ENCODE measurements around the gene EHBP1. TPM values are rescaled to one million over a fixed set of nuclear protein-coding genes. Genes with fewer than 3 reads are reported as not detected.

The EHBP1 gene
- polyA plus RNA-seq, 1 of the 3 experiments (the other 2 are of a cell fraction): 62.7 TPM

- no peak for DNase-seq
- Histone ChIP-seq H3K4me2 (no peak overlapping the region), H3K9me3 (no peaks in the 10 kb centered on the region), H3K9ac (no peak overlapping the region), H3K4me3 (ENCODE audit: low read depth in 2 of 2, low read length in 1 of 2) (no peak overlapping the region), H4K20me1 (ENCODE audit: insufficient read depth) (no peaks in the 10 kb centered on the region; the same call in 1 of the 2 replicates), H3F3A (replicated peaks; ENCODE audit: insufficient read depth) (no peaks in the 10 kb centered on the region), H3K27me3 (ENCODE audit: insufficient read depth) (no peaks in the 10 kb centered on the region), H3K9me2 (no peaks in the 10 kb centered on the region), H3K36me3 (replicated peaks in 1 of 2; ENCODE audit: control insufficient read depth in 1 of 2, insufficient read depth in 2 of 2, low read length in 1 of 2) (peaks cover 8 to 9% of the 10 kb centered on the region in 2 experiments), H3K4me1 (ENCODE audit: control insufficient read depth in 1 of 2, insufficient read depth in 2 of 2, low read depth in 1 of 2, low read length in 1 of 2) (peaks cover 0 to 11% of the 10 kb centered on the region in 2 experiments; a peak in 2 of 4 replicates), H3K79me2 (ENCODE audit: insufficient read depth) (peaks cover 13% of the 10 kb centered on the region), H3K27ac (ENCODE audit: low read depth in 2 of 2, low read length in 1 of 2) (no peak overlapping the region), H2AFZ (ENCODE audit: low read depth) (no peak overlapping the region)
- TF ChIP-seq REST (IDR thresholded peaks at IDR 0.05; ENCODE audit: low read depth, low read length) (no peak), TAF1 (IDR thresholded peaks at IDR 0.05; ENCODE audit: borderline replicate concordance, low read depth, low read length) (no peak), MEF2A (IDR thresholded peaks at IDR 0.05; ENCODE audit: borderline replicate concordance, low read depth) (no peak), MAX (IDR thresholded peaks at IDR 0.05; ENCODE audit: low read depth) (no peak), CTCF (IDR thresholded peaks at IDR 0.05) (no peak), RFX5 (IDR thresholded peaks at IDR 0.05; ENCODE audit: low read length) (no peak), GATA2 (CRISPR knock-in tag; IDR thresholded peaks at IDR 0.05) (no peak), SMC3 (IDR thresholded peaks at IDR 0.05; ENCODE audit: low read depth, low read length) (no peak), MXI1 (IDR thresholded peaks at IDR 0.05; ENCODE audit: low read depth, low read length) (no peak)
- POLR2A ChIA-PET: no interaction called here
- CTCF ChIA-PET: interaction anchor here (1.0 to 1.5 kb wide), 2 partner anchors 9 to 693 kb away, joined by 3 to 7 read pairs; no protein-coding TSS in a partner anchor
Observed at GRCh38 chr2:62795341-62795740, 89.8 kb downstream of the EHBP1 start.

- Histone ChIP-seq H3K9ac (no peak overlapping the region), H2AFZ (ENCODE audit: low read depth) (no peak overlapping the region), H3K79me2 (ENCODE audit: insufficient read depth) (peaks cover 12% of the 10 kb centered on the region; the same call in 1 of the 2 replicates), H3K4me1 (ENCODE audit: control insufficient read depth in 1 of 2, insufficient read depth in 2 of 2, low read depth in 1 of 2, low read length in 1 of 2) (peaks cover 0 to 17% of the 10 kb centered on the region in 2 experiments; a peak in 2 of 4 replicates), H3K4me3 (ENCODE audit: low read depth in 2 of 2, low read length in 1 of 2) (no peak overlapping the region), H4K20me1 (ENCODE audit: insufficient read depth) (no peaks in the 10 kb centered on the region; the same call in 1 of the 2 replicates), H3F3A (replicated peaks; ENCODE audit: insufficient read depth) (no peaks in the 10 kb centered on the region), H3K9me3 (no peaks in the 10 kb centered on the region), H3K4me2 (no peak overlapping the region), H3K36me3 (replicated peaks in 1 of 2; ENCODE audit: control insufficient read depth in 1 of 2, insufficient read depth in 2 of 2, low read length in 1 of 2) (peaks cover 8 to 11% of the 10 kb centered on the region in 2 experiments), H3K27me3 (ENCODE audit: insufficient read depth) (no peaks in the 10 kb centered on the region), H3K9me2 (no peaks in the 10 kb centered on the region), H3K27ac (ENCODE audit: low read depth in 2 of 2, low read length in 1 of 2) (no peak overlapping the region)
- TF ChIP-seq RCOR1 (IDR thresholded peaks at IDR 0.05; ENCODE audit: low read length): no peak
- TF ChIP-seq ZBTB33 (IDR thresholded peaks at IDR 0.05; ENCODE audit: borderline replicate concordance, low read depth): no peak
- no peak for TF ChIP-seq TAF1 (IDR thresholded peaks at IDR 0.05; ENCODE audit: borderline replicate concordance, low read depth, low read length)
- TF ChIP-seq GATA2 (CRISPR knock-in tag; IDR thresholded peaks at IDR 0.05): no peak
- no peak for TF ChIP-seq EZH2phosphoT487 (IDR thresholded peaks at IDR 0.05; ENCODE audit: borderline replicate concordance, low read depth)
- no peak for TF ChIP-seq TCF12 (IDR thresholded peaks at IDR 0.05)
- no peak for TF ChIP-seq USF2 (IDR thresholded peaks at IDR 0.05; ENCODE audit: borderline replicate concordance, low read depth, low read length)
- 96% methylated on average over 2 of the region's 2 CpGs for WGBS (ENCODE audit: low lambda C conversion rate)
- ChIA-PET CTCF (interaction anchor here (0.8 to 1.9 kb wide), 4 partner anchors 9 to 898 kb away, joined by 3 to 7 read pairs (median 6); no protein-coding TSS in a partner anchor), POLR2A (no interaction called here)
- DNase-seq: no peak
Observed at GRCh38 chr2:62797107-62797506, 91.6 kb downstream of the EHBP1 start.
